OCI-LY3 (cell line): Measurements from ENCODE around the gene ZNF407.

Experiments used
- EZH2phosphoT487 ChIP-seq: fragments of 200-600 bp; shearing (Covaris generic); IDR thresholded peaks from 2 replicates; pipeline ENCODE4 v1.6.1; 2018; ENCODE audit warnings: antibody characterized with exemption, mixed run types, low read depth
- TF ChIP-seq, protein P1 (sequence below): fragments of 200-600, 300-600 bp; sonication (generic); IDR thresholded peaks from 2 replicates; pipeline ENCODE4 v1.5.1; 2014; ENCODE audit warnings: antibody characterized with exemption, low read length, low read depth

DNA sequence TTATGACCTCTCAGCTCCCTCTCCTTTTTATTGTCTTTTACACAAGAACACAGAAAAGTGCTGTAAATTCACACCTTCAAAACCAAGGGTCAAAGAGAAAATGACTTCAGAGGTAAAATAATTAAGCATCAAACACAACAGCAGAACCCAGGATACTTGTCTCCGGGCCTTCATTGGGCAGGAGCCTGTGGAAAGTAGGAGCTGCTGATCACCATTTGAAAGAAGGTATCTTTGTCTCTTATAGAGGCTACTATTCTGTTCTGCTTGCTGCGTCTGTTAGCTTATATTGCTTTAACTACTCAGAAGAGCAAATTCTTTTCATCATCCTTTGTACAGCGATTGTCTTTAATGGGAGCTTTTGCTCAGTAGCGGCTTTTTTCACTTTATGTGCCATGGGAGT, 350.2 kb downstream of the ZNF407 start:
- TF ChIP-seq, protein P1, sequence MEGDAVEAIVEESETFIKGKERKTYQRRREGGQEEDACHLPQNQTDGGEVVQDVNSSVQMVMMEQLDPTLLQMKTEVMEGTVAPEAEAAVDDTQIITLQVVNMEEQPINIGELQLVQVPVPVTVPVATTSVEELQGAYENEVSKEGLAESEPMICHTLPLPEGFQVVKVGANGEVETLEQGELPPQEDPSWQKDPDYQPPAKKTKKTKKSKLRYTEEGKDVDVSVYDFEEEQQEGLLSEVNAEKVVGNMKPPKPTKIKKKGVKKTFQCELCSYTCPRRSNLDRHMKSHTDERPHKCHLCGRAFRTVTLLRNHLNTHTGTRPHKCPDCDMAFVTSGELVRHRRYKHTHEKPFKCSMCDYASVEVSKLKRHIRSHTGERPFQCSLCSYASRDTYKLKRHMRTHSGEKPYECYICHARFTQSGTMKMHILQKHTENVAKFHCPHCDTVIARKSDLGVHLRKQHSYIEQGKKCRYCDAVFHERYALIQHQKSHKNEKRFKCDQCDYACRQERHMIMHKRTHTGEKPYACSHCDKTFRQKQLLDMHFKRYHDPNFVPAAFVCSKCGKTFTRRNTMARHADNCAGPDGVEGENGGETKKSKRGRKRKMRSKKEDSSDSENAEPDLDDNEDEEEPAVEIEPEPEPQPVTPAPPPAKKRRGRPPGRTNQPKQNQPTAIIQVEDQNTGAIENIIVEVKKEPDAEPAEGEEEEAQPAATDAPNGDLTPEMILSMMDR = no peak
- TF ChIP-seq EZH2phosphoT487 = no peak
